SK-N-SH treated with all-trans-retinoic acid at 6 μM for 48 hours (cell line): ENCODE results near the gene STPG1.

Experiments
- RARB ChIP-seq: fragments of 250-450 bp; sonication (Bioruptor Pico); IDR thresholded peaks from 2 replicates; pipeline ENCODE4 v1.8.0; 2021; ENCODE audit warnings: mild to moderate bottlenecking, moderate library complexity
- ZFP30 ChIP-seq: fragments of 450-650 bp; formaldehyde crosslinking; IDR thresholded peaks from 2 replicates; pipeline ENCODE4 v1.5.0; 2022; ENCODE audit warnings: mild to moderate bottlenecking, moderate library complexity

GRCh38 chr1:24391882-24392603 lies 21.5 kb downstream of the STPG1 start:
- TF ChIP-seq ZFP30 (CRISPR knock-in tag) = no peak
- no peak for TF ChIP-seq RARB (CRISPR knock-in tag)
